AG10803 (cell line): ENCODE results near the gene PLCB1.
"Not testable (repeated sequence)": the region's sequence is repeated elsewhere in the genome, so short reads cannot be mapped to it uniquely, and the experiment has no call there.

Source experiments
- DNase-seq: peaks from one replicate; pipeline ENCODE4 v3.0.0; 2010; ENCODE audit warnings: low read depth
- H3K4me3 ChIP-seq: 2 replicates; pipeline ENCODE4 v1.5.1; 2011; ENCODE audit warnings: mild to moderate bottlenecking, low read length, control low read depth
- TF ChIP-seq, protein P1 (sequence below): conservative IDR thresholded peaks from 2 replicates; pipeline ENCODE4 v1.5.1; 2011; ENCODE audit warnings: mild to moderate bottlenecking, low read length, control low read depth, inconsistent platforms

Gene PLCB1

DNA sequence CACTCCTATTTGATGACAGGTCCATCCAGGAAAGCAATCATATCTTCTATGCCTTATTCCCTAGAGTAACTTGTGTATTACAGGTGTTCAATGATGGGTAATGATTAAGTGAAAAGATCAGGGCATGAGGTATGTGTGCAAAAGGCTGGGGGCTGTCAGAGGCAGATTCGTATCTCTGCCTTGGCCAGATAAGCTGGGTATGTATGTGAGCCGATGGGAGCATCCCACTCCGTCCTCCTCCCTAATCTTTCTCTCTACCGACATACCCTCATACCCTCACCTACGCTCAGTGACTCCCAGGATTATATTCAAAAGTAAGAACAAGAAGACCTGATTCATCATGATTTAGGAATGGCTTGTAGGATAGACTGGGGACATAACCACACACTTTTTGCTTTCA is 238.7 kb downstream of the PLCB1 start:
- DNase-seq, result no peak
- no peak overlapping the region for H3K4me3 ChIP-seq
- TF ChIP-seq, protein P1, sequence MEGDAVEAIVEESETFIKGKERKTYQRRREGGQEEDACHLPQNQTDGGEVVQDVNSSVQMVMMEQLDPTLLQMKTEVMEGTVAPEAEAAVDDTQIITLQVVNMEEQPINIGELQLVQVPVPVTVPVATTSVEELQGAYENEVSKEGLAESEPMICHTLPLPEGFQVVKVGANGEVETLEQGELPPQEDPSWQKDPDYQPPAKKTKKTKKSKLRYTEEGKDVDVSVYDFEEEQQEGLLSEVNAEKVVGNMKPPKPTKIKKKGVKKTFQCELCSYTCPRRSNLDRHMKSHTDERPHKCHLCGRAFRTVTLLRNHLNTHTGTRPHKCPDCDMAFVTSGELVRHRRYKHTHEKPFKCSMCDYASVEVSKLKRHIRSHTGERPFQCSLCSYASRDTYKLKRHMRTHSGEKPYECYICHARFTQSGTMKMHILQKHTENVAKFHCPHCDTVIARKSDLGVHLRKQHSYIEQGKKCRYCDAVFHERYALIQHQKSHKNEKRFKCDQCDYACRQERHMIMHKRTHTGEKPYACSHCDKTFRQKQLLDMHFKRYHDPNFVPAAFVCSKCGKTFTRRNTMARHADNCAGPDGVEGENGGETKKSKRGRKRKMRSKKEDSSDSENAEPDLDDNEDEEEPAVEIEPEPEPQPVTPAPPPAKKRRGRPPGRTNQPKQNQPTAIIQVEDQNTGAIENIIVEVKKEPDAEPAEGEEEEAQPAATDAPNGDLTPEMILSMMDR, result no peak

GRCh38 chr20:8372824-8373380 is 240.8 kb downstream of the PLCB1 start:
- no peak for DNase-seq
- no peak overlapping the region for H3K4me3 ChIP-seq
- TF ChIP-seq, protein P1, result no peak

GRCh38 chr20:8373579-8373978 is 241.5 kb downstream of the PLCB1 start:
- no peak overlapping the region for H3K4me3 ChIP-seq
- TF ChIP-seq, protein P1, result no peak
- no peak for DNase-seq

GRCh38 chr20:8375898-8376297 is 243.8 kb downstream of the PLCB1 start:
- TF ChIP-seq, protein P1, result no peak
- peak; percentile 53 for DNase-seq
- no peak overlapping the region for H3K4me3 ChIP-seq

DNA sequence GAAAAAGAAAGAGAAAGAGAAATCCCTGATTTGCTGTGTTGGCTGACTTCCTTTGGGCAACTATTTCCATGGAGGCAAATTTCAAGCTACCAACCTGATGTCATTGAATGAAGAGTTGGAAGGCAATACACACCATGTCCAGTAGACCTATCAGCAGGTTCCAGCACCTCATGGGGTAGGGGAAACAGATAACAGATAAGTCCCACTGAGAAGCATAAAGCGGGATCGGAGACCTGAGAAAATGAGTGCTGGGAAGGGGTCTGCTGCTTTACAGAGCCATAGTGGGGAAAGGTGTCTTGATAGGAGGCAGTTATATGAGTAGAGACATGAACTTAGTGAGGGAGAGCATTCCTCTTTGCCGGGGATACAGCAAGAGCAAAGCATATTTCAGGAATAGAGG is 244.9 kb downstream of the PLCB1 start:
- H3K4me3 ChIP-seq, result no peak overlapping the region
- no peak for DNase-seq
- TF ChIP-seq, protein P1, result no peak

DNA sequence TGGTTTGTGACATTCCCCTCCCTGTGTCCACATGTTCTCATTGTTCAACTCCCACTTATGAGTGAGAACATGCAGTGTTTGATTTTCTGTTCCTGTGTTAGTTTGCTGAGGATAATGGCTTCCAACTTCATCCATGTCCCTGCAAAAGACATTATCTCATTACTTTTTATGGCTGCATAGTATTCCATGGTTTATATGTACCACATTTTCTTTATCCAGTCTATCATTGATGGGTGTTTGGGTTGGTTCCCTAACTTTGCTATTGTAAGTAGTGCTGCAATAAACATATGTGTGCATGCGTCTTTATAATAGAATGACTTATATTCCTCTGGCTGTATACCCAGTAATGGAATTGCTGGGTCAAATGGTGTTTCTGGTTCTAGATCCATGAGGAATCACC is 247.1 kb downstream of the PLCB1 start:
- not testable (repeated sequence) for H3K4me3 ChIP-seq, DNase-seq

DNA sequence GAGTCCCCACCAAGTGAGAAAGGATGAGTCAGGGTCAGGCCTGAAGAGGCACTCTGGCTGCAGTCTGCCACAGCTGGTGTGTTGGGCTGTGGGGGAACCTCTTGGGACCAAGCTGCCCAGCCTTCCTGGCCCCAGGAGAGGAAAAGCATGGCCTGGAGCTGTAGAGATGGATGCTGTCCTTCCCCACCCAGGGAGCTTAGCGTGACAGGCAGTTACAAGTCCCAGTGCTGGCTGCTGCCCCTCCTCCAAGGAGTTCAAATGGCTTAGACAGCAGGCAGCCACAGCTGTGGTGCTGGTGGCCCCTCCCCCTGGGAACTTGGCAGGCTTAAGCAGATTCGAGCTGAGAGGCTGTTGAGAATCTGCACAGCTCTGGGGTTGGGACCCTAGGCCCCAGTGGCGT is 253.2 kb downstream of the PLCB1 start:
- TF ChIP-seq, protein P1, result no peak
- peak; percentile 84 for DNase-seq
- H3K4me3 ChIP-seq, result no peak overlapping the region

DNA sequence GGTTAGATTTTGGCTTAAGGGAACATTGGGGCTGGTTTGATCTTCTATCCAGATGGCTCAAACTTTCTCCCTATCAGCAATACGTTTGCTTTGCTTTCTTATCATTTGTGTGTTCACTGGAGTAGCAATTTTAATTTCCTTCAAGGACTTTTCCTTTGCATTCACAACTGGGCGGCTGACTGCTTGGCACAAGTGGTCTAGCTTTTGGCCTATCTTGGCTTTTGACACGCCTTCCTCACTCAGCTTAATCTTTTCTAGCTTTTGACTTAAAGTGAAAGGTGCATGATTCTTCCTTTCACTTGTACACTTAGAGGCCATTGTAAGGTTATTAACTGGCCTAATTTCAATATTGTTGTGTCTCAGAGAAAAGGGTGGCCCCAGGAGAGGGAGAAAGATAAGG is 254.9 kb downstream of the PLCB1 start:
- TF ChIP-seq, protein P1, result no peak
- no peak for DNase-seq
- H3K4me3 ChIP-seq, result no peak overlapping the region
